T-helper 2 cell (primary cell): ENCODE measurements around the gene ABCC2.
"Not testable (repeated sequence)": the region's sequence is repeated elsewhere in the genome, so short reads cannot be mapped to it uniquely, and the experiment has no call there.

Experiments used
- DNase-seq, 5 experiments: peaks; one replicate each; pipeline versions ENCODE4 v3.0.0 to v3.0.0-alpha.2; 2012 to 2022
- total RNA-seq, 2 donors: gene quantifications; one replicate each; lab custom pipeline; 2026; lab: John Stamatoyannopoulos, UW

The ABCC2 gene
- 3.7 to 5.9 reads per million in 2 donors for total RNA-seq

GRCh38 chr10:99782447-99783286 lies at the start of gene ABCC2:
Gene ABCC2, plus strand, starts transcription at chr10:99782640. Its CDS starts 205 bp downstream, at chr10:99782845.
- no peak for DNase-seq

DNA sequence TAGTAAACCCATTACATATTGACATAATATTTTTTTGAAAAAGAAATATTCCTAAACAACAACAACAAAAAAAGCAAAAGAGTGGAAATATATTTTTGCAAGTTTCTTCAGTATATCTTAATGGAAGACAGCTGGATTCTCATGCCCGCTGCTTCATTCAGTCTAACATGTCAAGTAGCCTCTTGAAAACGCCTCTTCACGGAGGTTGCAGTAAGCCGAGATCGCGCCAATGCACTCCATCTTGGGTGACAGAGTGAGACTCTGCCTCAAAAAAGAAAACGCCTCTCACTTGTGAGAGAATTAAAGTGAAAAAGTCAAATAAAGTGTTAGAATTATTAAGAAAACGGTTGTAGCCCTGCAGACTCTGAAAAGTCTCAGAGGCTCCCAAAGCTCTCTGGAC lies 49.1 kb upstream of the ABCC2 start:
- DNase-seq = no peak

GRCh38 chr10:99734111-99734510 lies 48.3 kb upstream of the ABCC2 start:
- not testable (repeated sequence) for DNase-seq

DNA sequence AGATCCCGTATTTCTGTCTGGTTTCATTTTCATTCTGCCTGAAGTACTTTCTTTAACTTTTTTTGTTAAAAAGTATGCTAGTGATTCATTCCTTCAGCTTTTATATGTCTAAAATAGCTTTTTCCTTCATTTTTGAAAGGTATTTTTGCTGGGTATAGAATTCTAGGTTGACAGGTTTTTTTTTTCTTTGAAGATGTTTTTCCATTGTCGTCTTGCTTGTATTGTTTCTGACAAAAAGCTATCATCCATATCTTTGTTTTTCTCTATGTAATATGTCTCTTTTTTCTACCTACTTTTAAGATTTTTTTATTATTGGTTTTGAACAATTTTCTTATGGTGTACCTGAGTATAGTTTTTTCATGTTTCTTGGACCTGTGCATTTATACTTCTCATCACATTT lies 42.2 kb upstream of the ABCC2 start:
- no peak for DNase-seq

- no peak for DNase-seq
Measured at GRCh38 chr10:99740933-99741559, 41.4 kb upstream of the ABCC2 start.

- no peak for DNase-seq
Measured at GRCh38 chr10:99742254-99742653, 40.2 kb upstream of the ABCC2 start.

GRCh38 chr10:99742701-99743100 lies 39.7 kb upstream of the ABCC2 start:
- no peak for DNase-seq

GRCh38 chr10:99743841-99744240 lies 38.6 kb upstream of the ABCC2 start:
- DNase-seq = no peak

DNA sequence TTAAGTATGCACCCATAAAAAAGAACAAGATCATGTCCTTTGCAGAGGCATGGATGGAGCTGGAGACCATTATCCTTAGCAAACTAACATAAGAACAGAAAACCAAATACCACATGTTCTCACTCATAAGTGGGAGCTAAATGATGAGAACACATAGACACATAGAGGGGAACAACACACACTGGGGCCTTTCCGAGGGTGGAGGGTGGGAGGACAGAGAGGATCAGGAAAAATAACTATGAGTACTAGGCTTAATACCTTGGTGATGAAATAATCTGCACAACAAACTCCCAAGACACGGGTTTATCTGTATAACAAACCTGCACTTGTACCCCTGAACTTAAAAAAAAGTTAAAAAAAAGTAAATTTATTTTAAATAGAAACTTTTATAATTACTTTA lies 36.3 kb upstream of the ABCC2 start:
- not testable (repeated sequence) for DNase-seq

DNA sequence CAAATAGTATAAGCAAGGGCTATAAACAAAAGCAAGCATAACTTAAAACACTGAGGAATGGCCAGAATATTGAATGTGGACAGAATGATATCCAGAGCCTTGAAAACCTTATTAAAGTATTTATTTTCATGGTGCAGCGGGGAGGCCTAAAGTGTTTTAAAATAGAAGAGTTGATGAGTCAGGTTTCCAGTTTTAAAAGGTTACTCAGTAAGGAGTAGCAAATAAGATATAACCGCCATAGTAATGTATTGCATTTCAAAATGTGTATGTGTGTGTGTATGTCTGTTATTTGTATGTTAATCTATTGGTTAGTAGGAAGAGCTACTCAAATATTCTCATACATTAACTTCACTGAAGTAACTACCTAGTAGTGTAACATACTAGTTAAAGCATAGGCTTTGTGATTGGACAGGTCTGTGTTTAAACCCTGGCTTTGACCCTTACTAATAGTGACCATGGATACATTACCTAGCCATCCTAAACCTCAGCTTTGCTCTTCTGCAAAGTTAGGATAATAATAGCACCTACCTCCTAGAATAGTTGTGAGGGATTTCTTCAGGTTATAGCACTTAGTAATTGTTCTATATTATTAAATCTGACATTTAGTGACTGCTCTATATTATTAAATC lies 33.5 kb upstream of the ABCC2 start:
- DNase-seq = no peak

GRCh38 chr10:99750641-99751040 lies 31.8 kb upstream of the ABCC2 start:
- no peak for DNase-seq

DNA sequence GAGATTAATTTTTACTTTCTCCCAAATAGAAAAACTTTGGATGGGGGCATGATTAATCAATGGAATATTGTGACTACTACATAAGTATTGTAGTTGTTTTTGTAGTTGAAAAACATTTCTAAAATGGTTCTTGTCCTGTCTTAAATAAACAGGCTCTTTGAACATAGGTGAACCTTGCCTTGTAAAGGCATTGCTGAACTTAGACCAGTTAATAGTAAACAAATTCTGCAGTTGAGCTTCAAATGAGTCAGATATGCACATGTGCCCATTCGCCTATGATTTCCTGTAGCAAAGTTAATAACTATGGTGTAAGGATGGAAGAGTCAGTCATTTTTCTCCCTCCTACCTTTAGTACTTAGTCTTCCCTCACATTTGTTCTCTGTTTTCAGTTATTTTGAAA lies 27.8 kb upstream of the ABCC2 start:
- no peak for DNase-seq

GRCh38 chr10:99756159-99756558 lies 26.3 kb upstream of the ABCC2 start:
- DNase-seq = no peak

GRCh38 chr10:99758211-99758891 lies 24.1 kb upstream of the ABCC2 start:
- DNase-seq = no peak

DNA sequence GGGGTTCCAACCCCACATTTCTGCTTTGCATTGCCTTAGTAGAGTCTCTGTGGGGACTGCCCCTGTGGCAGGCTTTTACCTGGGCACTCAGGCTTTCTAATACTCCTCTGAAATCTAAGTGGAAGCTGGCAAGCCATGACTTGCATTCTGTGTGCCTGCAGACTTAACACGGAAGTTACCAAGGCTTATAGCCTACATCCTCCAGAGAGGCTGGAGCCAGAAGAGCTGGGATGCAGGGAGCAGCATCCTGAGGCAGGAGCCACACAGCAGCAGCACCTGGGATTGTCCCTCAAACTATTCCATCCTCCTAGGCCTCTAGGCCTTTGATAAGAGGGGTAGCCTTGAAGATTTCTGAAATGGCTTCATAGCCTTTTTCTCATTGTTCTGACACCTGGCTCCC lies 22.1 kb upstream of the ABCC2 start:
- DNase-seq = no peak

- DNase-seq = no peak
Measured at GRCh38 chr10:99761365-99761764, 21.1 kb upstream of the ABCC2 start.

DNA sequence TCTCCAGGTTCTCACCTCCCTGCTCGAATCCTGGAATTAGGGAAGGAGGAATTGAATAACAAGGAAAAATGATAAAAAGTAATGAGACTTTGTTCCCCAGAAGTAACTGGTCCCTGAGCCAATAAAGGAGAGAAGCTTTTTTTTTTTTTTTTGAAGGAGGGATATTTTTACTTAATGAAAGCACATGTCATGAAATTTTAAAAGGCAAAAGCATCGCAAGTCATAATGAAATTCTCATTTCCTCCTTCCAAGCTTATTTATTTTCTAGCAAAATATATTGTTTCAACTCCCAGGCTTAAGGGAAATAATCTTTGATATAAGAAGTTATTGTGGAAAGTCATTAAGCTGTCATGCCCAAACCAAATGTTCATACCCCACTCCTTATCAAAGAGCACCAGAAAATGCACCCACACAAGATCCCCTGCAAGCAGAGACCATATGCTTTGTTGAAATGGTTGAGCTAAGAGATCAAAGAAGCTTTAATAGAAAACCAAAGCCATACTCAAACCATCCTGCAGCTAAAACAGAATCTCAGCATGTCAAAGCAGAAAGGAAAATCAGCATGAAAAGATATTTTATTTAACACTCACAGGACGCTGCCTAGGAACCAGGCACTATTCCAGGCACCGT lies 16.7 kb upstream of the ABCC2 start:
- no peak for DNase-seq

DNA sequence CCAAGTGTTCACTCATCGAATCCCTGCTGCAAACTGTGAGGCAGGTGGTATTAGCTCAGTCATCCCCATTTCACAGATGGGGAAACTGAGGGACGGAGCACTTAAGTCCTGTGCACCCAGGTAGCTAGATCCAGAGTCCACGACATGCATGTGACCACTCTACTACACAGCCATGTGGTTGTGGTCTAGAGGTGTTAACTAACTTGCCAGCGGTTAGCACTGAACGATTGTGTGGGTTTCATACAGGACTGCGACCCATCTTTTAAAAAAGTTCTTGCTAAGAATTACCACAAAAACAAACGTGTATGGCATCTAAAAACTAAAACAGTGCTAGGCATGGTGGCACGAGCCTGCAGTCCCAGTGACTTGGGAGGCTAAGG lies 16.1 kb upstream of the ABCC2 start:
- DNase-seq = peak in 2 of 5 experiments; percentile 7 to 73

GRCh38 chr10:99767901-99768300 lies 14.5 kb upstream of the ABCC2 start:
- DNase-seq = no peak

- DNase-seq = no peak
Measured at GRCh38 chr10:99768556-99768955, 13.9 kb upstream of the ABCC2 start.

GRCh38 chr10:99769706-99770105 lies 12.7 kb upstream of the ABCC2 start:
- DNase-seq = no peak

- DNase-seq = no peak
Measured at GRCh38 chr10:99770408-99771045, 11.9 kb upstream of the ABCC2 start.
